Pancreas (tissue), 10 donors: ENCODE results near the gene KIAA1755. TPM values are rescaled to one million over a fixed set of nuclear protein-coding genes. Genes with fewer than 3 reads are reported as not detected.

Experiments
- ATAC-seq, 4 donors: fragments of 200-7000 bp; cut with Tn5 transposase; one replicate each; pipeline versions ENCODE4 v1.8.0 to v1.9.1; 2020; ENCODE audit warnings: mild to moderate bottlenecking in 4 of 4, moderate library complexity in 4 of 4
- DNase-seq, 6 donors: peaks; one replicate each; pipeline ENCODE4 v3.0.0-alpha.2; 2020
- FAIRE-seq: peaks from 2 replicates; lab custom pipeline; 2012; peaks lifted over from hg19 to GRCh38; lab: Jason Lieb, UNC
- H3K27ac ChIP-seq, 4 donors: fragments of 200-600 bp; sonication (generic); 1 replicate in 3 of 4; 2 replicates in 1 of 4; pipeline versions ENCODE4 v1.5.0 to v1.8.0; 2020
- H3K27me3 ChIP-seq, 4 donors: fragments of 200-600 bp; one replicate each; pipeline ENCODE4 v1.8.0; 2021
- H3K36me3 ChIP-seq, 3 donors: fragments of 200-600 bp; sonication (generic) in 1 of 3; one replicate each; pipeline versions ENCODE4 v1.5.0 to v1.8.0; 2020 to 2021
- H3K4me1 ChIP-seq, 3 donors: fragments of 200-600 bp; one replicate each; pipeline ENCODE4 v1.8.0; 2021
- H3K4me3 ChIP-seq, 4 donors: fragments of 200-600 bp; sonication (generic) in 2 of 4; one replicate each; pipeline versions ENCODE4 v1.5.0 to v1.8.0; 2020 to 2021
- H3K9me3 ChIP-seq, 4 donors: fragments of 200-600 bp; one replicate each; pipeline ENCODE4 v1.8.0; 2021
- WGBS, 2 donors: extraction: QIAGEN DNeasy Blood & Tissue Kit; methylation state at CpG; one replicate each; pipeline ENCODE4 v1.1.7; 2013; 5-methylcytosine and 5-hydroxymethylcytosine counted together
- intact Hi-C, 3 donors: fragments of 100-400 bp; cut with DNase I; formaldehyde crosslinking; loops; one replicate each; pipeline versions ENCODE4 v1.11.1 to v1.14.2; 2022
- polyA plus RNA-seq, 2 donors: library from polyadenylated mRNA; stranded (reverse); fragments of 200-250 nt; gene quantifications; one replicate each; pipeline ENCODE4 v1.2.3, GENCODE V29; 2013
- total RNA-seq, 6 donors: library from RNA; stranded (reverse); fragmentation: NEBNext Ultra II Directional in 4 of 6; extraction: Animal tissue kit (Norgen Biotek cat#: 25700) in 4 of 6; gene quantifications; one replicate each; pipeline versions ENCODE4 v1.2.1 to v1.2.4, GENCODE V29; 2021 to 2023
- TF ChIP-seq, protein P1 (sequence below), 4 donors: fragments of 200-600 bp; sonication (generic) in 3 of 4; IDR thresholded peaks; one replicate each; pipeline versions ENCODE4 v1.5.0 to v1.8.0; 2021; ENCODE audit warnings: antibody characterized with exemption in 4 of 4
- donor health status: healthy with polysubstance abuse.
- donor health status: DM: no; HTN: no; CAD: no; lungs with moderate emphysema.
- donor health status: DM: no; HTN: no; CAD: no.
- donor health status: control.
- donor health status: control.
- donor health status: Bipolar disorder and iron deficiency.
- donor health status: DM: yes; HTN: yes; CAD: no.
- donor health status: DM: no; HTN: no; CAD: no.
- donor health status: DM: no; HTN: no; CAD: no.
- donor health status: DM: yes; HTN: yes; CAD: no.

The KIAA1755 gene
- total and polyA plus RNA-seq, 8 donors = 0.24 to 2.5 (median 0.96) TPM

DNA sequence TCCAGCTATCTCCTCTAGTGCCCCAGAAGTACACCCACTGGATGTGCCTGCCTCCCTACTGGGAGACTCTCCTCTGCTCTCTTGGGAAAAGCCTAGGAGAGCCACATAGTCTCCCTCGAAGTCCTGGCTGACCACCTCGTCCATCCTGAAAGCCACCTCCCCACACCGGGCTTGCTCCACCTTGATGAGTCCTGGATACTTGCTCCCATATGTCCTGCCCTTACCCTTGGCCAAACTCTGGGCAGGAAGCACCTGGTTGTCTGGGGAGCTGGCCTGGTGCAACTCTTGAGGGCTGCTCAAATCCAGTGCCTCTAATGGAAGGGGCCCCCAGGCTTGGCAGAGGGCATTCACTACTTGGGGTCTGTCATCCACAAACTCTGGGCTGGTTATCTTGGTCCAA is 19.3 kb downstream of the KIAA1755 start:
- intact Hi-C loops = no loop called here
- TF ChIP-seq, protein P1, sequence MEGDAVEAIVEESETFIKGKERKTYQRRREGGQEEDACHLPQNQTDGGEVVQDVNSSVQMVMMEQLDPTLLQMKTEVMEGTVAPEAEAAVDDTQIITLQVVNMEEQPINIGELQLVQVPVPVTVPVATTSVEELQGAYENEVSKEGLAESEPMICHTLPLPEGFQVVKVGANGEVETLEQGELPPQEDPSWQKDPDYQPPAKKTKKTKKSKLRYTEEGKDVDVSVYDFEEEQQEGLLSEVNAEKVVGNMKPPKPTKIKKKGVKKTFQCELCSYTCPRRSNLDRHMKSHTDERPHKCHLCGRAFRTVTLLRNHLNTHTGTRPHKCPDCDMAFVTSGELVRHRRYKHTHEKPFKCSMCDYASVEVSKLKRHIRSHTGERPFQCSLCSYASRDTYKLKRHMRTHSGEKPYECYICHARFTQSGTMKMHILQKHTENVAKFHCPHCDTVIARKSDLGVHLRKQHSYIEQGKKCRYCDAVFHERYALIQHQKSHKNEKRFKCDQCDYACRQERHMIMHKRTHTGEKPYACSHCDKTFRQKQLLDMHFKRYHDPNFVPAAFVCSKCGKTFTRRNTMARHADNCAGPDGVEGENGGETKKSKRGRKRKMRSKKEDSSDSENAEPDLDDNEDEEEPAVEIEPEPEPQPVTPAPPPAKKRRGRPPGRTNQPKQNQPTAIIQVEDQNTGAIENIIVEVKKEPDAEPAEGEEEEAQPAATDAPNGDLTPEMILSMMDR (IDR thresholded peaks at IDR 0.05) = no peak
- 62 to 90% methylated on average over 3 of the region's 3 CpGs for WGBS, 2 donors
- H3K4me3 ChIP-seq = no peak overlapping the region
- ATAC-seq = no peak
- H3K4me1 ChIP-seq = no peaks in the 10 kb centered on the region
- H3K9me3 ChIP-seq = no peaks in the 10 kb centered on the region
- no peaks in the 10 kb centered on the region for H3K36me3 ChIP-seq
- FAIRE-seq = no peak
- no peaks in the 10 kb centered on the region for H3K27me3 ChIP-seq
- no peak overlapping the region for H3K27ac ChIP-seq
- DNase-seq = no peak

GRCh38 chr20:38239441-38239840 is 21.1 kb downstream of the KIAA1755 start:
- TF ChIP-seq, protein P1 (IDR thresholded peaks at IDR 0.05) = no peak

GRCh38 chr20:38238829-38239228 is 21.7 kb downstream of the KIAA1755 start:
- FAIRE-seq (no peak), DNase-seq (no peak), ATAC-seq (no peak)
- TF ChIP-seq, protein P1 (IDR thresholded peaks at IDR 0.05) = no peak
- intact Hi-C loops = no loop called here
- no peaks in the 10 kb centered on the region for H3K4me1 ChIP-seq
- H3K27me3 ChIP-seq = no peaks in the 10 kb centered on the region
- no peak overlapping the region for H3K27ac ChIP-seq
- 30 to 34% methylated on average over 3 of the region's 3 CpGs for WGBS, 2 donors
- H3K9me3 ChIP-seq = no peaks in the 10 kb centered on the region
- no peaks in the 10 kb centered on the region for H3K36me3 ChIP-seq
- H3K4me3 ChIP-seq = no peak overlapping the region

More at GRCh38 chr20:38239441-38239840, 21.1 kb downstream of the KIAA1755 start:
- Histone ChIP-seq H3K4me3 (no peak overlapping the region), H3K27me3 (no peaks in the 10 kb centered on the region), H3K4me1 (no peaks in the 10 kb centered on the region), H3K27ac (no peak overlapping the region), H3K36me3 (no peaks in the 10 kb centered on the region), H3K9me3 (no peaks in the 10 kb centered on the region)
- DNase-seq = no peak
- WGBS, 2 donors = 36 to 39% methylated on average over 3 of the region's 3 CpGs
- no peak for FAIRE-seq
- no peak for ATAC-seq
- intact Hi-C loops = no loop called here

DNA sequence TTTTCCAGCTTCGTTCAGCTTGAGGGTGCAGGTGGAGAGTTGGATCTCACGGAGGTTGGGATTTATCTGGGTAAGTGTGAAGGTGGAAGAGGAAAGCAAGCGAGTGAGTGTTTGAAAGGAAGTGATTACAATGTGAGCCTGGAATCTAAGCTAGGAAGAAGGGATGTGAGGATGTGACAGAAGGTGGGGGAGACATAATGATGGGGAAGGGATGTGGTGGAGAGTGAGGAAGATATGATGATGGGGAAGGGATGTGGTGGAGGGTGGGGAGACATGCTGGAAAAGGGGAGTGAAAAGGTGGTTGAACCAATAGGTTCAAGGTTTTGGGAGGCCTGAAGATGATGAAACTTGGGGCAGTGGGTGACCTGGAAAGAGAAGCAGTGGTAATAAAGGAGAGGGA is 23.2 kb downstream of the KIAA1755 start:
- TF ChIP-seq, protein P1 (IDR thresholded peaks at IDR 0.05) = no peak
- Histone ChIP-seq H3K4me1 (no peaks in the 10 kb centered on the region), H3K27me3 (no peaks in the 10 kb centered on the region), H3K4me3 (no peak overlapping the region), H3K36me3 (no peaks in the 10 kb centered on the region), H3K9me3 (no peaks in the 10 kb centered on the region), H3K27ac (no peak overlapping the region)
- ATAC-seq (no peak), DNase-seq (no peak), FAIRE-seq (no peak)
- 47 to 62% methylated on average over 3 of the region's 3 CpGs for WGBS, 2 donors
- intact Hi-C loops = no loop called here

GRCh38 chr20:38231531-38232121 is 28.9 kb downstream of the KIAA1755 start:
- no peaks in the 10 kb centered on the region for H3K27me3 ChIP-seq
- H3K27ac ChIP-seq = no peak overlapping the region
- H3K4me3 ChIP-seq = no peak overlapping the region
- DNase-seq (no peak), FAIRE-seq (no peak), ATAC-seq (peak in 1 of 4 donors; percentile 35)
- no peaks in the 10 kb centered on the region for H3K9me3 ChIP-seq
- no peaks in the 10 kb centered on the region for H3K36me3 ChIP-seq
- TF ChIP-seq, protein P1 (IDR thresholded peaks at IDR 0.05) = no peak
- intact Hi-C loops = no loop called here
- 40 to 51% methylated on average over 10 of the region's 10 CpGs for WGBS, 2 donors
- no peaks in the 10 kb centered on the region for H3K4me1 ChIP-seq
